A549 (cell line): Measurements from ENCODE around the gene TRIP11. TPM values are rescaled to one million over a fixed set of nuclear protein-coding genes. Genes with fewer than 3 reads are reported as not detected.

Source experiments
- ATAC-seq, 2 experiments: fragments of 200-7000 bp in 1 of 2; fragments of >200 bp in 1 of 2; cut with Nextera tagmentation in 1 of 2; cut with Tn5 transposase in 1 of 2; 3 replicates each; pipeline versions ENCODE4 v1.8.0 to v1.9.1; 2018 to 2020; ENCODE audit warnings: mild to moderate bottlenecking in 1 of 2, moderate library complexity in 1 of 2
- CTCF ChIA-PET: fragments of 300-600 bp; sonication (Branson Sonifier 250); formaldehyde crosslinking; extraction: SDS; loops from one replicate; lab custom pipeline; 2021; ENCODE audit warnings: antibody characterized with exemption, inconsistent platforms; lab: Yijun Ruan, JAX
- POLR2A ChIA-PET: fragments of 350-600 bp; formaldehyde crosslinking; extraction: SDS; loops from one replicate; lab custom pipeline; 2021; ENCODE audit warnings: antibody characterized with exemption, inconsistent platforms; lab: Yijun Ruan, JAX
- DNase-seq, 2 experiments: peaks; one replicate each; pipeline versions ENCODE4 v3.0.0 to v3.0.0-alpha.2; 2011 to 2016; ENCODE audit warnings: low read depth in 1 of 2, low spot score in 1 of 2
- FAIRE-seq: peaks from 2 replicates; lab custom pipeline; 2011; peaks lifted over from hg19 to GRCh38; lab: Jason Lieb, UNC
- H3K27ac ChIP-seq, 2 experiments: fragments of >200 bp; sonication (Bioruptor Twin); formaldehyde crosslinking; 3 replicates each; pipeline ENCODE4 v1.5.1; 2016 to 2017
- H3K4me1 ChIP-seq: fragments of >200 bp; sonication (Bioruptor Twin); formaldehyde crosslinking; 3 replicates; pipeline ENCODE4 v1.6.1; 2016
- H3K4me2 ChIP-seq: fragments of >200 bp; sonication (Bioruptor Twin); formaldehyde crosslinking; 3 replicates; pipeline ENCODE4 v1.6.1; 2016
- H3K4me3 ChIP-seq: fragments of >200 bp; sonication (Bioruptor Twin); formaldehyde crosslinking; 3 replicates; pipeline ENCODE4 v1.5.1; 2016
- H3K9me3 ChIP-seq: fragments of >200 bp; sonication (Bioruptor Twin); formaldehyde crosslinking; 3 replicates; pipeline ENCODE4 v1.6.1; 2016
- ATOH8 ChIP-seq: fragments of 250-450 bp; sonication (Bioruptor Pico); IDR thresholded peaks from 2 replicates; pipeline ENCODE4 v1.5.0; 2020; ENCODE audit warnings: low read depth, mild to moderate bottlenecking, moderate library complexity
- CEBPB ChIP-seq, 2 experiments: fragments of >200 bp in 1 of 2; sonication (Bioruptor Twin) in 1 of 2; formaldehyde crosslinking in 1 of 2; IDR thresholded peaks; 2 replicates each; pipeline ENCODE4 v1.6.1; 2012 to 2016
- CHD2 ChIP-seq: fragments of 150-350 bp; IDR thresholded peaks from 2 replicates; pipeline ENCODE4 v1.6.1; 2014; ENCODE audit warnings: low read length; ENCODE audit not compliant: partially characterized antibody
- CHD4 ChIP-seq: fragments of 200-600 bp; sonication (generic); IDR thresholded peaks from 2 replicates; pipeline ENCODE4 v1.6.1; 2016; ENCODE audit warnings: antibody characterized with exemption, mild to moderate bottlenecking, borderline replicate concordance
- ELK1 ChIP-seq: fragments of 150-350 bp; IDR thresholded peaks from 2 replicates; pipeline ENCODE4 v1.6.1; 2014; ENCODE audit warnings: low read depth, mild to moderate bottlenecking, low read length
- ESRRA ChIP-seq: fragments of 150-350 bp; IDR thresholded peaks from 2 replicates; pipeline ENCODE4 v1.6.1; 2014; ENCODE audit warnings: mild to moderate bottlenecking, low read length, borderline replicate concordance
- FOSB ChIP-seq: fragments of 250-450 bp; sonication (Bioruptor Pico); IDR thresholded peaks from 2 replicates; pipeline ENCODE4 v1.5.0; 2020; ENCODE audit warnings: mild to moderate bottlenecking, moderate library complexity
- FOXS1 ChIP-seq: fragments of 250-450 bp; sonication (Bioruptor Pico); IDR thresholded peaks from 2 replicates; pipeline ENCODE4 v1.5.0; 2020; ENCODE audit warnings: mild to moderate bottlenecking, moderate library complexity
- HES2 ChIP-seq: fragments of >200 bp; sonication (Bioruptor Twin); formaldehyde crosslinking; IDR thresholded peaks from 2 replicates; pipeline ENCODE4 v1.6.1; 2016
- HOXA7 ChIP-seq: fragments of 250-450 bp; sonication (Bioruptor Pico); IDR thresholded peaks from 2 replicates; pipeline ENCODE4 v1.5.0; 2020; ENCODE audit warnings: mild to moderate bottlenecking, moderate library complexity
- HOXB5 ChIP-seq: fragments of 250-450 bp; sonication (Bioruptor Pico); IDR thresholded peaks from 2 replicates; pipeline ENCODE4 v1.5.0; 2020; ENCODE audit warnings: mild to moderate bottlenecking, moderate library complexity
- JUNB ChIP-seq: fragments of >200 bp; sonication (Bioruptor Twin); formaldehyde crosslinking; IDR thresholded peaks from 2 replicates; pipeline ENCODE4 v1.6.1; 2016
- KDM5A ChIP-seq: fragments of 200-600 bp; sonication (generic); IDR thresholded peaks from 2 replicates; pipeline ENCODE4 v1.6.1; 2016; ENCODE audit warnings: antibody characterized with exemption, mild to moderate bottlenecking
- MAFK ChIP-seq: fragments of 450-650 bp; IDR thresholded peaks from 2 replicates; pipeline ENCODE4 v1.6.1; 2014; ENCODE audit not compliant: partially characterized antibody
- MYC ChIP-seq: IDR thresholded peaks from 2 replicates; pipeline ENCODE4 v1.6.1; 2012; ENCODE audit warnings: mild to moderate bottlenecking, inconsistent platforms, low read length, improper control_type of control experiment, borderline replicate concordance
- NFE2L2 ChIP-seq: fragments of 150-350 bp; conservative IDR thresholded peaks from 2 replicates; pipeline ENCODE4 v1.6.1; 2014; ENCODE audit warnings: low read length
- NPAS2 ChIP-seq: fragments of 250-450 bp; sonication (Bioruptor Pico); IDR thresholded peaks from 2 replicates; pipeline ENCODE4 v1.8.0; 2022; ENCODE audit warnings: mild to moderate bottlenecking, moderate library complexity, borderline replicate concordance
- PBX3 ChIP-seq: IDR thresholded peaks from 2 replicates; pipeline ENCODE4 v1.6.1; 2012
- PHF8 ChIP-seq: fragments of 200-600 bp; sonication (generic); IDR thresholded peaks from 2 replicates; pipeline ENCODE4 v1.6.1; 2016; ENCODE audit warnings: low read depth, mild to moderate bottlenecking, antibody characterized with exemption, moderate library complexity, borderline replicate concordance
- RAD21 ChIP-seq, 2 experiments: fragments of >200 bp in 1 of 2; sonication (Bioruptor Twin) in 1 of 2; formaldehyde crosslinking in 1 of 2; IDR thresholded peaks in 1 of 2; conservative IDR thresholded peaks in 1 of 2; 2 replicates in 1 of 2; 3 replicates in 1 of 2; pipeline ENCODE4 v1.6.1; 2012 to 2018; ENCODE audit warnings: inconsistent platforms in 1 of 2
- REST ChIP-seq: fragments of 200-600 bp; sonication (generic); IDR thresholded peaks from 2 replicates; pipeline ENCODE4 v1.6.1; 2016; ENCODE audit warnings: antibody characterized with exemption, mild to moderate bottlenecking, moderate library complexity
- RFX5 ChIP-seq: fragments of 450-650 bp; IDR thresholded peaks from 2 replicates; pipeline ENCODE4 v1.7.1; 2014; ENCODE audit warnings: antibody characterized with exemption, mild to moderate bottlenecking, moderate library complexity
- TP53 ChIP-seq: fragments of 250-450 bp; sonication (Bioruptor Pico); IDR thresholded peaks from 2 replicates; pipeline ENCODE4 v1.5.0; 2021; ENCODE audit warnings: mild to moderate bottlenecking, moderate library complexity
- USF2 ChIP-seq: fragments of 450-650 bp; IDR thresholded peaks from 2 replicates; pipeline ENCODE4 v1.6.1; 2014; ENCODE audit warnings: antibody characterized with exemption
- ZFP36 ChIP-seq: fragments of 450-650 bp; IDR thresholded peaks from 2 replicates; pipeline ENCODE4 v1.6.1; 2014; ENCODE audit warnings: borderline replicate concordance; ENCODE audit not compliant: partially characterized antibody
- ZNF302 ChIP-seq: fragments of 250-450 bp; sonication (Bioruptor Pico); IDR thresholded peaks from 2 replicates; pipeline ENCODE4 v1.9.0; 2021; ENCODE audit warnings: inconsistent platforms, mild to moderate bottlenecking, moderate library complexity
- WGBS: methylation state at CpG from one replicate; pipeline ENCODE4 v1.1.6; 2017; ENCODE audit errors: missing lambda C conversion rate; 5-methylcytosine and 5-hydroxymethylcytosine counted together
- polyA plus RNA-seq, 4 experiments: library from polyadenylated mRNA; depleted of rRNA in 3 of 4; stranded (reverse); fragments of >200 nt; fragmentation: RNase III in 1 of 4; extraction: RNeasy Plus Mini Kit Qiagen cat#74134 plus additional on column Dnase treatment in 1 of 4; gene quantifications; 2 replicates in 3 of 4; 3 replicates in 1 of 4; pipeline ENCODE4 v1.2.3, GENCODE V29; 2011 to 2017

The TRIP11 gene
- polyA plus RNA-seq, 2 of the 4 experiments (the other 2 are of a cell fraction): 7.9 to 26.8 TPM

- Histone ChIP-seq H3K4me3 (no peak overlapping the region), H3K4me2 (no peak overlapping the region), H3K27ac (no peak overlapping the region), H3K4me1 (no peaks in the 10 kb centered on the region), H3K9me3 (no peaks in the 10 kb centered on the region)
- FAIRE-seq: no peak
- no peak for ATAC-seq
- ChIA-PET CTCF (interaction anchor here (0.7 to 1.5 kb wide), 2 partner anchors 8 to 17 kb away, joined by 3 read pairs; no protein-coding TSS in a partner anchor), POLR2A (no interaction called here)
- 84% methylated on average over 4 of the region's 4 CpGs for WGBS
- TF ChIP-seq CEBPB (IDR thresholded peaks at IDR 0.05): no peak
- TF ChIP-seq ZFP36: no peak
- TF ChIP-seq HOXB5 (CRISPR knock-in tag): no peak
- no peak for TF ChIP-seq TP53 (CRISPR knock-in tag)
- TF ChIP-seq MAFK: no peak
- no peak for TF ChIP-seq RAD21 (conservative IDR thresholded peaks at IDR 0.05 in 1 of 2, IDR thresholded peaks at IDR 0.05 in 1 of 2)
- no peak for TF ChIP-seq FOXS1 (CRISPR knock-in tag)
- no peak for TF ChIP-seq KDM5A
- no peak for TF ChIP-seq HOXA7
- TF ChIP-seq ZNF302 (CRISPR knock-in tag): no peak
- TF ChIP-seq ELK1: no peak
- TF ChIP-seq ATOH8 (CRISPR knock-in tag): no peak
- TF ChIP-seq FOSB: no peak
- no peak for TF ChIP-seq NPAS2 (CRISPR knock-in tag)
- no peak for DNase-seq
Measured at GRCh38 chr14:92012121-92012748, 27.6 kb downstream of the TRIP11 start.

GRCh38 chr14:92010644-92011043, 29.2 kb downstream of the TRIP11 start:
- Histone ChIP-seq H3K4me2 (no peak overlapping the region), H3K27ac (no peak overlapping the region), H3K9me3 (no peaks in the 10 kb centered on the region), H3K4me1 (no peaks in the 10 kb centered on the region), H3K4me3 (no peak overlapping the region)
- WGBS: 95% methylated on average over 3 of the region's 3 CpGs
- TF ChIP-seq CHD2: no peak
- no peak for TF ChIP-seq HES2
- no peak for TF ChIP-seq MYC
- TF ChIP-seq ESRRA: no peak
- TF ChIP-seq PHF8: no peak
- TF ChIP-seq NFE2L2: no peak
- no peak for TF ChIP-seq RFX5
- no peak for TF ChIP-seq FOXS1 (CRISPR knock-in tag)
- TF ChIP-seq CHD4: no peak
- no peak for TF ChIP-seq PBX3
- no peak for TF ChIP-seq ATOH8 (CRISPR knock-in tag)
- TF ChIP-seq JUNB: no peak
- TF ChIP-seq USF2: no peak
- no peak for TF ChIP-seq REST
- no peak for DNase-seq
- no peak for ATAC-seq
- no peak for FAIRE-seq
- ChIA-PET POLR2A (no interaction called here), CTCF (interaction anchor here (1.1 to 1.8 kb wide), 2 partner anchors 14 to 24 kb away, joined by 5 read pairs; no protein-coding TSS in a partner anchor)
